Liver (tissue), 3 donors: ENCODE data around the gene KCND2.

Experiments
- RAD21 ChIP-seq, 2 donors: IDR thresholded peaks; 2 replicates each; pipeline ENCODE4 v1.6.1; 2016; ENCODE audit warnings: antibody characterized with exemption in 2 of 2, mild to moderate bottlenecking in 2 of 2
- SP1 ChIP-seq: IDR thresholded peaks from 2 replicates; pipeline ENCODE4 v1.6.1; 2018; ENCODE audit warnings: antibody characterized with exemption, mild to moderate bottlenecking
- TF ChIP-seq, protein P1 (sequence below): fragments of 150-350 bp; IDR thresholded peaks from 2 replicates; pipeline ENCODE4 v1.5.1; 2017; ENCODE audit warnings: improper control_type of control experiment, low read depth, low read length; ENCODE audit not compliant: missing input control
- donor health status: healthy.
- donor health status: healthy.

- TF ChIP-seq, protein P1, sequence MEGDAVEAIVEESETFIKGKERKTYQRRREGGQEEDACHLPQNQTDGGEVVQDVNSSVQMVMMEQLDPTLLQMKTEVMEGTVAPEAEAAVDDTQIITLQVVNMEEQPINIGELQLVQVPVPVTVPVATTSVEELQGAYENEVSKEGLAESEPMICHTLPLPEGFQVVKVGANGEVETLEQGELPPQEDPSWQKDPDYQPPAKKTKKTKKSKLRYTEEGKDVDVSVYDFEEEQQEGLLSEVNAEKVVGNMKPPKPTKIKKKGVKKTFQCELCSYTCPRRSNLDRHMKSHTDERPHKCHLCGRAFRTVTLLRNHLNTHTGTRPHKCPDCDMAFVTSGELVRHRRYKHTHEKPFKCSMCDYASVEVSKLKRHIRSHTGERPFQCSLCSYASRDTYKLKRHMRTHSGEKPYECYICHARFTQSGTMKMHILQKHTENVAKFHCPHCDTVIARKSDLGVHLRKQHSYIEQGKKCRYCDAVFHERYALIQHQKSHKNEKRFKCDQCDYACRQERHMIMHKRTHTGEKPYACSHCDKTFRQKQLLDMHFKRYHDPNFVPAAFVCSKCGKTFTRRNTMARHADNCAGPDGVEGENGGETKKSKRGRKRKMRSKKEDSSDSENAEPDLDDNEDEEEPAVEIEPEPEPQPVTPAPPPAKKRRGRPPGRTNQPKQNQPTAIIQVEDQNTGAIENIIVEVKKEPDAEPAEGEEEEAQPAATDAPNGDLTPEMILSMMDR = no peak
- no peak for TF ChIP-seq SP1
- TF ChIP-seq RAD21 (IDR thresholded peaks at IDR 0.05) = no peak
Observed at GRCh38 chr7:120400806-120401455, 128.0 kb downstream of the KCND2 start.
